Measurements from ENCODE around the gene PPP6R1. TPM values are rescaled to one million over a fixed set of nuclear protein-coding genes. Genes with fewer than 3 reads are reported as not detected.

The PPP6R1 gene
- total RNA-seq, 1 experiment from 2014 or later, result 79.7 TPM

DNA sequence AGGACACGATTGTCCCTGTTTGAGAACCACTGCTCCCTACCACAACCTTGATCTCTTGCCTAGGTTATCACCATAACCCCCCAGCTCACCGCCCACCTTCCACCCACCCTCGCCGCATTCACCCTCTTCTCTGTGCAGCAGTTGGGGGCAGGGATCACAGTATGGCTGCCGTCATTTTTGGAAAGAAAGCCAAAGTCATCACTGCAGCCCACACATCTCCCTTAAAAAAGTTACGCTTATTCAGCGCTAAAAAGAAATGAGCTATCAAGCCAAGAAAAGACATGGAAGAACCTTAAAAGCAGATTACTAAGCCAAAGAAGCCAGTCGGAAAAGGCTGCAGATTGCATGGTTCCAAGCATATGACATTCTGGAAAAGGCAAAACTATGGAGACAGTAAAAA, 10.5 kb upstream of the PPP6R1 start:
- no peak for TF ChIP-seq CTCF (conservative IDR thresholded peaks at IDR 0.05)
- Histone ChIP-seq H3K23me2 (ENCODE audit: insufficient read length, low read depth, low read length, poor library complexity, severe bottlenecking) (no peaks in the 10 kb centered on the region), H2BK12ac (ENCODE audit: insufficient read length, low read depth, low read length) (no peak overlapping the region), H3K9ac (ENCODE audit: extremely low read depth, insufficient read length, low read length) (no peak overlapping the region), H2BK20ac (ENCODE audit: low read depth, low read length, poor library complexity, severe bottlenecking) (no peak overlapping the region), H4K20me1 (ENCODE audit: control insufficient read depth, insufficient read depth, insufficient read length) (no peaks in the 10 kb centered on the region), H3K4me1 (ENCODE audit: insufficient read depth, low read length) (no peaks in the 10 kb centered on the region), H2AFZ (ENCODE audit: low read length) (no peak overlapping the region), H4K5ac (ENCODE audit: insufficient read length, low read depth, low read length) (no peak overlapping the region), H4K91ac (ENCODE audit: insufficient read length, low read depth, low read length) (no peak overlapping the region), H3K23ac (ENCODE audit: insufficient read length, low read depth, low read length) (no peak overlapping the region), H3K4me2 (ENCODE audit: insufficient read depth, insufficient read length, low read length) (no peak overlapping the region), H3K56ac (ENCODE audit: insufficient read length, low read depth, low read length) (no peak overlapping the region), H3K9me3 (ENCODE audit: control insufficient read depth, low read depth, low read length) (peaks cover 8% of the 10 kb centered on the region), H3K27ac (ENCODE audit: insufficient read length, low read depth, low read length) (no peak overlapping the region), H2BK120ac (ENCODE audit: low read depth, low read length, poor library complexity, severe bottlenecking) (no peak overlapping the region), H3K14ac (ENCODE audit: insufficient read depth, low read length) (no peak overlapping the region), H2BK5ac (ENCODE audit: insufficient read length, low read length) (no peak overlapping the region), H4K8ac (replicated peaks; ENCODE audit: insufficient read length, low read depth, low read length) (no peak overlapping the region), H3K4ac (ENCODE audit: low read depth, low read length) (no peak overlapping the region), H2AK5ac (ENCODE audit: insufficient read length, low read length) (no peak overlapping the region), H3K79me1 (ENCODE audit: insufficient read depth, low read depth, low read length, poor library complexity, severe bottlenecking) (no peaks in the 10 kb centered on the region), H3K18ac (ENCODE audit: insufficient read length, low read depth, low read length) (no peak overlapping the region), H3K27me3 (ENCODE audit: insufficient read depth, low read length) (no peaks in the 10 kb centered on the region), H3K79me2 (ENCODE audit: insufficient read depth, low read length) (no peaks in the 10 kb centered on the region), H2BK15ac (ENCODE audit: low read depth, low read length) (no peak overlapping the region), H3T11ph (ENCODE audit: low read length) (no peak overlapping the region)
- peaks cover 9 to 26% (median 18%) of the 10 kb centered on the region in 3 experiments for H3K36me3 Mint-ChIP-seq (ENCODE audit: insufficient read depth in 1 of 3, low read depth in 3 of 3)
- DNase-seq, result no peak
- WGBS (ENCODE audit: extremely low coverage, insufficient read length, low lambda C conversion rate), result no CpG with 5 or more reads among the region's 8 CpGs
- peaks cover 0 to 4% of the 10 kb centered on the region in 2 experiments; a peak in 1 of 4 replicates for H3K4me1 Mint-ChIP-seq
- H3K27ac Mint-ChIP-seq, result peak overlapping the region in 1 of 3 experiments; percentile 65; a peak in 2 of 7 replicates
- H3K9me3 Mint-ChIP-seq, result peaks cover 8 to 10% of the 10 kb centered on the region in 2 experiments
- H3K27me3 Mint-ChIP-seq (ENCODE audit: low read depth), result no peaks in the 10 kb centered on the region; the same call in 1 of the 2 replicates
- H3K4me3 Mint-ChIP-seq, result no peak overlapping the region

Measured in H9 (cell line).